Trophoblast cell (in vitro differentiated cells and primary cell): Measurements from ENCODE around the gene XAB2.
A peak's percentile ranks its signal among the peaks of the same experiment; 100 is the strongest.

Source experiments
- DNase-seq, 2 donors: peaks; one replicate each; pipeline ENCODE4 v3.0.0-alpha.2; 2016
- H2AFZ ChIP-seq: 2 replicates; pipeline ENCODE4 v1.6.1; 2013; ENCODE audit warnings: low read length, moderate library complexity, mild to moderate bottlenecking; ENCODE audit not compliant: insufficient read depth, poor library complexity
- H2AK5ac ChIP-seq: 2 replicates; pipeline ENCODE4 v1.6.1; 2013; ENCODE audit warnings: mild to moderate bottlenecking, low read length
- H2BK120ac ChIP-seq: 2 replicates; pipeline ENCODE4 v1.6.1; 2013; ENCODE audit warnings: low read length, mild to moderate bottlenecking, moderate library complexity; ENCODE audit not compliant: insufficient read depth, poor library complexity
- H2BK12ac ChIP-seq: 2 replicates; pipeline ENCODE4 v1.6.1; 2013; ENCODE audit warnings: mild to moderate bottlenecking, low read length, moderate library complexity
- H2BK5ac ChIP-seq: 2 replicates; pipeline ENCODE4 v1.6.1; 2013; ENCODE audit warnings: low read length, low read depth, moderate library complexity, mild to moderate bottlenecking; ENCODE audit not compliant: poor library complexity
- H3K14ac ChIP-seq: 2 replicates; pipeline ENCODE4 v1.6.1; 2013; ENCODE audit warnings: mild to moderate bottlenecking, low read length
- H3K18ac ChIP-seq: 2 replicates; pipeline ENCODE4 v1.6.1; 2013; ENCODE audit warnings: mild to moderate bottlenecking, low read length
- H3K23ac ChIP-seq: 2 replicates; pipeline ENCODE4 v1.6.1; 2013; ENCODE audit warnings: low read length
- H3K27ac ChIP-seq: 2 replicates; pipeline ENCODE4 v1.5.1; 2013; ENCODE audit warnings: low read depth, mild to moderate bottlenecking, inconsistent platforms, low read length, moderate library complexity
- H3K27me3 ChIP-seq: 2 replicates; pipeline ENCODE4 v1.6.1; 2013; ENCODE audit warnings: inconsistent platforms, mild to moderate bottlenecking, low read length, moderate library complexity; ENCODE audit not compliant: insufficient read depth
- H3K36me3 ChIP-seq, 2 experiments: 1 replicate in 1 of 2; 2 replicates in 1 of 2; pipeline ENCODE4 v1.6.1; 2013; ENCODE audit warnings: low read length in 2 of 2, mild to moderate bottlenecking in 2 of 2, moderate library complexity in 1 of 2; ENCODE audit not compliant: insufficient read depth in 2 of 2, control insufficient read depth in 1 of 2
- H3K4ac ChIP-seq: 2 replicates; pipeline ENCODE4 v1.6.1; 2013; ENCODE audit warnings: low read depth, mild to moderate bottlenecking, low read length, moderate library complexity
- H3K4me1 ChIP-seq, 2 experiments: 1 replicate in 1 of 2; 2 replicates in 1 of 2; pipeline ENCODE4 v1.6.1; 2013; ENCODE audit warnings: low read length in 2 of 2, mild to moderate bottlenecking in 2 of 2, moderate library complexity in 1 of 2; ENCODE audit not compliant: insufficient read depth in 2 of 2, control insufficient read depth in 1 of 2
- H3K4me2 ChIP-seq: 2 replicates; pipeline ENCODE4 v1.6.1; 2013; ENCODE audit warnings: inconsistent platforms, mild to moderate bottlenecking, low read length, moderate library complexity
- H3K4me3 ChIP-seq: 2 replicates; pipeline ENCODE4 v1.5.1; 2013; ENCODE audit warnings: mild to moderate bottlenecking, low read depth, low read length, inconsistent platforms
- H3K79me1 ChIP-seq: one replicate; pipeline ENCODE4 v1.6.1; 2013; ENCODE audit warnings: low read length
- H3K79me2 ChIP-seq: 2 replicates; pipeline ENCODE4 v1.6.1; 2013; ENCODE audit warnings: low read length, mild to moderate bottlenecking; ENCODE audit not compliant: control insufficient read depth, insufficient read depth, poor library complexity
- H3K9ac ChIP-seq: 2 replicates; pipeline ENCODE4 v1.6.1; 2013; ENCODE audit warnings: mild to moderate bottlenecking, low read length
- H3K9me3 ChIP-seq: 2 replicates; pipeline ENCODE4 v1.6.1; 2013; ENCODE audit warnings: low read depth, mild to moderate bottlenecking, control low read depth, inconsistent platforms, low read length; ENCODE audit not compliant: insufficient read depth
- H4K12ac ChIP-seq: 2 replicates; pipeline ENCODE4 v1.6.1; 2013; ENCODE audit warnings: low read depth, mild to moderate bottlenecking, low read length, moderate library complexity
- H4K8ac ChIP-seq: 2 replicates; pipeline ENCODE4 v1.6.1; 2013; ENCODE audit warnings: low read depth, mild to moderate bottlenecking, low read length, moderate library complexity
- H4K91ac ChIP-seq: one replicate; pipeline ENCODE4 v1.6.1; 2013; ENCODE audit warnings: low read depth, mild to moderate bottlenecking, low read length, moderate library complexity
- WGBS: extraction: QIAGEN DNeasy Blood & Tissue Kit; methylation state at CpG from one replicate; pipeline ENCODE4 v1.1.7; 2013; ENCODE audit warnings: missing lambda C conversion rate; ENCODE audit not compliant: insufficient read length, insufficient coverage; ENCODE audit errors: extremely low coverage; 5-methylcytosine and 5-hydroxymethylcytosine counted together

The XAB2 gene

DNA sequence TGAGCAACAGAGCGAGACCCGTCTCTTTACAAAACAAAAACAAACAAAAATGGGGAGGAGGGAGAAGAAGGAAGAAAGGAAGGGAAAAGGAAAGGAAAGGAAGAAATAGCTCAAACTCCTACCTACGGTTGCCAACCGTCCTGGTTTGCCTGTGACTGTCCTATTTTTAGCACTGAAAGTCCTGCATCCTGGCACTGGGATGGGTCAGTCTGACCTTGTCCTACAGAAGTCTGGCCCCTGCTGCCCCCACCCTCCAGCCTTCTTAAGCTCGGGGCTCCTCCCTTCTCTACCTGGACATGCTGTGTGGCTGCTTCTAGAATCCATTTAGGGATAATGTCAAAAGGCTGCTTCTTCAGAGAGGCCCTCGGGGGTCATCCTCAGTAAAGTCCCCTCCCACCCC lies 6.3 kb upstream of the XAB2 start:
- no peak overlapping the region for H2BK12ac ChIP-seq
- H2AFZ ChIP-seq, result no peak overlapping the region
- no peak overlapping the region for H3K9ac ChIP-seq
- no peak overlapping the region for H3K23ac ChIP-seq
- H3K9me3 ChIP-seq, result peaks cover 11% of the 10 kb centered on the region
- H3K18ac ChIP-seq, result no peak overlapping the region
- H3K14ac ChIP-seq, result no peak overlapping the region
- DNase-seq, result no peak
- H4K91ac ChIP-seq, result no peak overlapping the region
- no peak overlapping the region for H2AK5ac ChIP-seq
- no peak overlapping the region for H4K12ac ChIP-seq
- no peaks in the 10 kb centered on the region for H3K27me3 ChIP-seq
- H3K79me2 ChIP-seq, result peaks cover 7% of the 10 kb centered on the region
- no CpG with 5 or more reads among the region's 6 CpGs for WGBS
- no peak overlapping the region for H4K8ac ChIP-seq
- H3K36me3 ChIP-seq, result peaks cover 13 to 18% of the 10 kb centered on the region in 2 experiments
- H3K79me1 ChIP-seq, result peaks cover 6% of the 10 kb centered on the region
- no peak overlapping the region for H3K27ac ChIP-seq
- peaks cover 7 to 12% of the 10 kb centered on the region in 2 experiments for H3K4me1 ChIP-seq
- no peak overlapping the region for H3K4me2 ChIP-seq
- no peak overlapping the region for H2BK5ac ChIP-seq
- no peak overlapping the region for H3K4me3 ChIP-seq
- H3K4ac ChIP-seq, result no peak overlapping the region
- no peak overlapping the region for H2BK120ac ChIP-seq

DNA sequence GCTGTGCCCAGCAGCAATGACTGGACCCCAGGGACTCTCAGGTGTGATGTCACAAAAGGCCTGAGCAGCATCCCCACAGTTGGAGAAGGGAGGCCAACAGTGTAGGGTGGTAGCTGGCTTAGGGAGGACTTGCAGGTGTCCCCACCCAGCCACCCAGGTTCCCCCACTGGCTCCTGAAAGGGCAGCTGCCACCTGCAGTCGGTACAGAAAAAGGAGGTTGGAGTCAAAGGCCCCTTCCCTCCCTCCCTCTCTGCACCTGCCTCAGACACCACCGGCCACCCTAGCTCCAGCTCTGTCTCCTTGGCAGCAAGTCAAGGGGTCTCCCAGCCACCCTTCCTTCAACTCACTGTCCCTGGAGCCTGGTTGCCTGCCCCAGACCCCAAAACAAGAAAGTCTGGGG lies 4.4 kb upstream of the XAB2 start, which contains the start of gene PCP2:
Gene PCP2, minus strand, starts transcription at position 22 of the 400 bp plus-strand sequence. CDS start 262 bp downstream, outside the sequence.
- DNase-seq, result no peak
- H3K79me2 ChIP-seq, result peaks cover 21% of the 10 kb centered on the region
- H3K79me1 ChIP-seq, result peaks cover 9% of the 10 kb centered on the region
- peaks cover 7% of the 10 kb centered on the region for H3K9me3 ChIP-seq
- no peak within 1 kb of the TSS for H3K4ac ChIP-seq
- no peak within 1 kb of the TSS for H2AK5ac ChIP-seq
- H4K8ac ChIP-seq, result no peak within 1 kb of the TSS
- no peak within 1 kb of the TSS for H3K4me2 ChIP-seq
- no peak within 1 kb of the TSS for H4K12ac ChIP-seq
- no peaks in the 10 kb centered on the region for H3K27me3 ChIP-seq
- H3K4me1 ChIP-seq, result peaks cover 12 to 19% of the 10 kb centered on the region in 2 experiments
- H2BK12ac ChIP-seq, result no peak within 1 kb of the TSS
- H3K23ac ChIP-seq, result no peak within 1 kb of the TSS
- H4K91ac ChIP-seq, result no peak within 1 kb of the TSS
- no peak within 1 kb of the TSS for H2BK5ac ChIP-seq
- no peak within 1 kb of the TSS for H3K18ac ChIP-seq
- H3K27ac ChIP-seq, result no peak within 1 kb of the TSS
- H2BK120ac ChIP-seq, result no peak within 1 kb of the TSS
- WGBS, result no CpG with 5 or more reads among the region's 2 CpGs
- H3K36me3 ChIP-seq, result peaks cover 8 to 12% of the 10 kb centered on the region in 2 experiments
- H3K4me3 ChIP-seq, result peak within 1 kb of the TSS; percentile 30
- no peak within 1 kb of the TSS for H3K14ac ChIP-seq
- no peak within 1 kb of the TSS for H3K9ac ChIP-seq
- no peak within 1 kb of the TSS for H2AFZ ChIP-seq

- Histone ChIP-seq H3K4me3 (peak overlapping the region; percentile 30), H2BK5ac (no peak overlapping the region), H3K18ac (no peak overlapping the region), H3K27me3 (no peaks in the 10 kb centered on the region), H3K14ac (no peak overlapping the region), H4K91ac (no peak overlapping the region), H3K79me1 (peaks cover 8% of the 10 kb centered on the region), H3K9me3 (peaks cover 7% of the 10 kb centered on the region), H3K4me1 (peaks cover 14 to 20% of the 10 kb centered on the region in 2 experiments), H3K36me3 (peaks cover 10 to 17% of the 10 kb centered on the region in 2 experiments), H3K79me2 (peaks cover 27% of the 10 kb centered on the region), H3K4ac (no peak overlapping the region), H2AFZ (no peak overlapping the region), H3K4me2 (no peak overlapping the region), H3K23ac (no peak overlapping the region), H2BK12ac (no peak overlapping the region), H4K8ac (no peak overlapping the region), H4K12ac (no peak overlapping the region), H3K27ac (no peak overlapping the region), H2BK120ac (no peak overlapping the region), H2AK5ac (no peak overlapping the region), H3K9ac (no peak overlapping the region)
- no CpG with 5 or more reads among the region's 40 CpGs for WGBS
- no peak for DNase-seq
These were observed 3.2 kb upstream of the XAB2 start for GRCh38 chr19:7632340-7633203.

DNA sequence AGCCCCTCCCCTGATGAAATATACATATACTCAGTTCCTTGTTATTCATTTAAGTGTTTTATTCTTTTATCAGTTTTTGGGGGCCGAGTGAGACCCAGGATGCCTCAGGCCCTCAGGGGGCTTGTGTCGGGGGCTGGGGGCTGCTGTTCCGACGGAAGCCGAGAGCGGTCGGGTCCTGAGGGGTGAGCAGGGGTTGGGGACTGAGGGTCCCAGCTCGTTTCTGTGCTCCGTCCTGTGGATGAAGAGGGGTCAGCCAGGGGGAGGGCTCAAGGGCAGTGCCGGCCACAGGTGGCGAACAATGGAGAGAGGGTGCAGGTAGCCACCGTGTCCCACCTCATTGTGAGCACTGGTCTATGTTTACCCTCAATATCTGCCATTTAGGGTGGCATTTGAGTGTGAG lies 2.2 kb upstream of the XAB2 start:
- no CpG with 5 or more reads among the region's 12 CpGs for WGBS
- H3K27ac ChIP-seq, result no peak overlapping the region

More for the DNA sequence above, 2.2 kb upstream of the XAB2 start:
- Histone ChIP-seq H3K18ac (no peak overlapping the region), H3K4me2 (no peak overlapping the region), H2BK5ac (no peak overlapping the region), H3K4ac (no peak overlapping the region), H3K79me2 (peaks cover 21% of the 10 kb centered on the region), H3K9me3 (peaks cover 7% of the 10 kb centered on the region), H3K4me1 (peaks cover 12 to 14% of the 10 kb centered on the region in 2 experiments), H3K9ac (no peak overlapping the region), H3K27me3 (no peaks in the 10 kb centered on the region), H3K36me3 (peaks cover 19 to 24% of the 10 kb centered on the region in 2 experiments), H3K23ac (no peak overlapping the region), H4K91ac (no peak overlapping the region), H2AK5ac (no peak overlapping the region), H4K12ac (no peak overlapping the region), H3K14ac (no peak overlapping the region), H3K4me3 (no peak overlapping the region), H2AFZ (no peak overlapping the region), H3K79me1 (peaks cover 2% of the 10 kb centered on the region), H4K8ac (no peak overlapping the region), H2BK120ac (no peak overlapping the region), H2BK12ac (no peak overlapping the region)
- DNase-seq, result no peak
